H7 (cell line): ENCODE data around the gene BCR. TPM values are rescaled to one million over a fixed set of nuclear protein-coding genes. Genes with fewer than 3 reads are reported as not detected.
A peak's percentile ranks its signal among the peaks of the same experiment; 100 is the strongest.
"Not testable (repeated sequence)": the region's sequence is repeated elsewhere in the genome, so short reads cannot be mapped to it uniquely, and the experiment has no call there.

Source experiments
- DNase-seq: peaks from one replicate; pipeline ENCODE4 v3.0.0; 2012
- H3K27me3 ChIP-seq: 2 replicates; pipeline ENCODE4 v1.6.0; 2011; ENCODE audit warnings: mild to moderate bottlenecking, low read length; ENCODE audit not compliant: control insufficient read depth, insufficient read depth
- H3K36me3 ChIP-seq: replicated peaks from 2 replicates; pipeline ENCODE4 v1.5.1; 2011; ENCODE audit warnings: low read length; ENCODE audit not compliant: control insufficient read depth, insufficient read depth
- H3K4me3 ChIP-seq: 2 replicates; pipeline ENCODE4 v1.5.1; 2011; ENCODE audit warnings: low read depth, mild to moderate bottlenecking, control low read depth, low read length, moderate library complexity; ENCODE audit not compliant: insufficient read depth
- total RNA-seq: library from RNA; depleted of rRNA; stranded (reverse); fragments of >200 nt; shearing (Covaris generic); gene quantifications from 2 replicates; pipeline ENCODE4 v1.2.3, GENCODE V29; 2014; rRNA removed

Gene BCR
- 84.7 and 89.1 TPM in 2 replicates for total RNA-seq

DNA sequence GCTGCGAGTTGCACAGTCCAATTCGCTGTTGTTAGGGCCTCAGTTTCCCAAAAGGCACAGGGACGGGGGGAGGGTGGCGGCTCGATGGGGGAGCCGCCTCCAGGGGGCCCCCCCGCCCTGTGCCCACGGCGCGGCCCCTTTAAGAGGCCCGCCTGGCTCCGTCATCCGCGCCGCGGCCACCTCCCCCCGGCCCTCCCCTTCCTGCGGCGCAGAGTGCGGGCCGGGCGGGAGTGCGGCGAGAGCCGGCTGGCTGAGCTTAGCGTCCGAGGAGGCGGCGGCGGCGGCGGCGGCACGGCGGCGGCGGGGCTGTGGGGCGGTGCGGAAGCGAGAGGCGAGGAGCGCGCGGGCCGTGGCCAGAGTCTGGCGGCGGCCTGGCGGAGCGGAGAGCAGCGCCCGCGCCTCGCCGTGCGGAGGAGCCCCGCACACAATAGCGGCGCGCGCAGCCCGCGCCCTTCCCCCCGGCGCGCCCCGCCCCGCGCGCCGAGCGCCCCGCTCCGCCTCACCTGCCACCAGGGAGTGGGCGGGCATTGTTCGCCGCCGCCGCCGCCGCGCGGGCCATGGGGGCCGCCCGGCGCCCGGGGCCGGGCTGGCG lies at the start of gene BCR:
TSS of gene BCR (plus strand) at position 209 of the 592 bp plus-strand sequence. CDS start 452 bp downstream, outside the sequence.
- DNase-seq, result peak; percentile 95
- Histone ChIP-seq H3K36me3 (peaks cover 1% of the 10 kb centered on the region; the same call in 1 of the 2 replicates), H3K27me3 (peaks cover 10% of the 10 kb centered on the region), H3K4me3 (peak within 1 kb of the TSS; percentile 90)

DNA sequence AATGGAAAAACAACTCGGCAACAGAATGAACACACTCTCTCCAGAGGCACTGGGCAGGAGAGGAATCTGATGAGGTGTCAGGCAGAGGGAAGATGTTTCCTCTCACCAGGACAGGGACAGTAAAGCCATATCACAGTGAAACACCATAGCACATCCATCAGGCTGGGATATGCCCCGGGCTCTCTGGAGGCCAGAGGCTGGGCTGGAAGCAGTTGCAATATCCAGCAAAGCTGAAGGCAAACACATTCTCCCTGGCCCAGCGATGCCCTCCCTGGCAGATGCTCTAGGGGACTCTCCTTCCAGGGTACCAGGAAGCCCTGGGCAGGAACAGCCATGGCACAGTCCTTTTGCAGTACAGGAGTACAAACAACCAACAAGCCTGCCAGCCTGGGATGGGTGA lies 49.6 kb upstream of the BCR start:
- Histone ChIP-seq H3K4me3 (no peak overlapping the region), H3K36me3 (no peaks in the 10 kb centered on the region)
- DNase-seq, result no peak

DNA sequence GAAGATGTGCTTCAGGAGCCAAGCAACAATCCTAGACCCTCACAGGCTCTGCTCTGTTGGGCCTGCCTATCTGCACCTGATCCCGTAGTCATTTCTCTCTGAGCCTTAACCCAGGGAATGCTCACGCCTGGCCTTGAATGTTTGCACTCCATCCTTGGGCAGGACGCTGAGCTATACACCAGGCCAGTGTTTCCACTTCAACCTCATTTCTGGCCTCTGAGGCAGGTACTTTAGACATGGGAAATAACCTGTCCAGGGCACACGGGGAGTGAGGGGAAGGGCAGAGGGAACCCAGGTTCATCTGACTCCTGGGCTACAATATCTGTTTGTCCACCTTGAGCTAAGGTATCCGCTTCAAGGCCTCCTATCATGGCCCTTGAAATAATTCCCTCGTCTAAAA lies 48.4 kb upstream of the BCR start:
- no peaks in the 10 kb centered on the region for H3K27me3 ChIP-seq
- no peak overlapping the region for H3K4me3 ChIP-seq
- no peaks in the 10 kb centered on the region for H3K36me3 ChIP-seq
- no peak for DNase-seq

More for the DNA sequence above, 49.6 kb upstream of the BCR start:
- no peaks in the 10 kb centered on the region for H3K27me3 ChIP-seq

DNA sequence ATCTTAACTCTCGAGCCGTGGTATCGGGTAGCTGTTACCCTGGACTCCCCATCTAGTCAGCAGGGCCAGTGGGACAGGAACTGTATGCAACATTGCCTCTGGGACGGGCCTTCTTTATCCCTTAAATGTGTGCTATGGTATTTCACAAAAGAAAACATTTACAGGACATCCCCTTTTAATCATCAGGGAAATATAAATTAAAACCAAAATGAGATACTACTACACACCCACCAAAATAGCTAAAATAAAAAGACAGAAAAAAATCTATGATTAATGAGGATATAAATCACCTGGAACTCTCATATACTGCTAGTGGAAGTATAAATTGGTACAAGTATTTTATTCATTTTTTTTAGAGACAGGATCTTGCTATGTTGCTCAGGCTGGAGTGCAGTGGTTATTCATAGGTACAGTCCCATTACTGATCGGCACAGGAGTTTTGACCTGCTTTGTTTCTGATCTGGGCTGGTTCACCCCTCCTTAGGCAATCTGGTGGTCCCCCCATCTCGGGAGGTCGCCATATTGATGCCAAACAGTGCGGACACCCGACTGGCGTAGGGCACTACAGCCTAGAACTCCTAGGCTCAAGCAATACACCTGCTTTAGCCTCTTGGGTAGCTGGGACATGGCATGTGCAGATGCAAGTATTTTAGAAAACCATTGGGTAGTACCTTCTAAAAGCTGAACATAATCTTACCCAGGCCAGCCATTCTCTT lies 47.8 kb upstream of the BCR start:
- no peaks in the 10 kb centered on the region for H3K36me3 ChIP-seq
- no peaks in the 10 kb centered on the region for H3K27me3 ChIP-seq
- H3K4me3 ChIP-seq, result no peak overlapping the region
- DNase-seq, result no peak

DNA sequence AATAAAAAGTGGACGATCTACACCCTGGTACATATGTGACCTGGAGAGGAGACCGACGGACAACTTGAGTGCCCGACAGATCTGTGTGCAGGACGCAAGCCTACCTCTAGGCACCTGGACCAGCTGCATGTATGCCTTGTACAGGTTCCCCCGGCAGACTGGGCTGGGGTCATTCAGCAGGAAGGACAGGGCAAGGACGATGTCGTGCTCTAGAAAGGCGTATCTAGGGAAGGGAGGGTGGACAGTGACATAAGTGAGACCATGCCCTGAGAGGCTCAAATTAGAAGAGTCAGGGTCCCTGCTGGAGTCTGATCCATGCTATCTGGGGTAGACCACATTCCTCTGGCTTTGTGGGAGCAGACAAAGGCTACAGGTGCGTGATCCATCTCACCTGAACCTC lies 46.4 kb upstream of the BCR start:
- Histone ChIP-seq H3K4me3 (no peak overlapping the region), H3K36me3 (no peaks in the 10 kb centered on the region), H3K27me3 (no peaks in the 10 kb centered on the region)
- DNase-seq, result no peak

DNA sequence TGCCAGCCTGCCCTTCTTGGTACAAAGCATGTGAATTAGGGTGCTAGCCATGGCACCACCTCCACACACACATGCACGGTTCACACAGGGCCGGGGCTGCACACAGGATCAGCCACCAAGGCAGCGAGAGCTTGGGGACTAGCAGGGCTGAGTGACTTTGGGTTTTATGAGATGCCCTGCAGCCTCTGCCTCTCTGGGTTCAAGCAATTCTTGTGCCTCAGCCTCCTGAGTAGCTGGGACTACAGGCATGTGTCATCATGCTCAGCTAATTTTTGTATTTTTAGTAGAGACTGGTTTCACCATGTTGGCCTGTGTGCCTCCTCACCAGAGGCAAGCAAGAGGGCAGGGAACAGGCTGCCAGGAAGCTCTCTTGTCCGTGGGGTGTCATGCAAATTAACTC lies 43.3 kb upstream of the BCR start:
- not testable (repeated sequence) for H3K27me3 ChIP-seq, H3K4me3 ChIP-seq, DNase-seq, H3K36me3 ChIP-seq

DNA sequence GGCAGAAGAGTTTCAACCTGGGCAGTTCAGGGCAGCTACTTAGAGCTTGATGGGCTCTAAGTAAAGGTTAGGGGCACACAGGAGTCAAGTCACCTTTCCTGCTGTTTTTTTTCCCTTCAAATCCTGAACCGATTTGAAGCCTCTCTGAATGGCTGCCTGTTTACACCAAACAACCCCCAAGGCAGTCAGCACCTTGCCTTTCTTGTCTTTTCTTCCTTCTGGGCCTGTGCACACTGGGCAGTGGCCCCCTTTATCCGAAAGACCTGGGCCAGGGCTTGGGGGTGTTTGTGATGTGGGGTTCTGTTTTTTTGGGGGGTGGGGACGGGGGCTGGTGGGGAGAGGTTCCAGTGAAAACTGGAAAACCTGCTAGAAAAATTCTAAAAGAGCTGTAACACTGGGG lies 42.8 kb upstream of the BCR start:
- Histone ChIP-seq H3K36me3 (no peaks in the 10 kb centered on the region), H3K4me3 (no peak overlapping the region)
- no peak for DNase-seq

DNA sequence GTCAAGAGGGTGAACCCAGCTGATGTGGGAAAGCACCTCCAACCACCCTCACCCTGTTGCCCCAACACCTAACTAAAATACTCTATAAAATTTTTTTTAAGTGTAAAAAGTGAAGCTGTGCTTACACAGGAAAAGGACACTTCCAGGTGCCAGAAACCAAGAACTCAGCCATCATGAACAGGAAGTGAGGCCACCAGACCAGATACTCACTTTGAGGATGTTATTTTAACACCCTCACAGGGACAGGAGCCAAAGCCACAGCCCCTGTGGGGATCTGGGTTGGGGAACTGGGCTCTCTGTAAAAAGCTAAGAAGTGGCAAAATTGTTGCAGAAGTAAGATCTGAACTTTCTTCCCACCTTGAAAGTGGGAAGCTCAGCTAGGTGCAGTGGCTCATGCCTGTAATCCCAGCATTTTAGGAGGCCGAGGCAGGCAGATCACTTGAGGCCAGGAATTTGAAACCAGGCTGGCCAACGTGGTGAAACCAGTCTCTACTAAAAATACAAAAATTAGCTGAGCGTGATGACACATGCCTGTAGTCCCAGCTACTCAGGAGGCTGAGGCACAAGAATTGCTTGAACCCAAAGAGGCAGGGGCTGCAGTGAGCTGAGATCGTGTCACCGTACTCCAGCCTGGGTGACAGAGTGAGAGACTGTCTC lies 42.3 kb upstream of the BCR start:
- H3K4me3 ChIP-seq, result no peak overlapping the region
- no peak for DNase-seq
- H3K36me3 ChIP-seq, result no peaks in the 10 kb centered on the region
- H3K27me3 ChIP-seq, result no peaks in the 10 kb centered on the region; the same call in 1 of the 2 replicates

More for the DNA sequence above, 42.8 kb upstream of the BCR start:
- no peaks in the 10 kb centered on the region for H3K27me3 ChIP-seq

DNA sequence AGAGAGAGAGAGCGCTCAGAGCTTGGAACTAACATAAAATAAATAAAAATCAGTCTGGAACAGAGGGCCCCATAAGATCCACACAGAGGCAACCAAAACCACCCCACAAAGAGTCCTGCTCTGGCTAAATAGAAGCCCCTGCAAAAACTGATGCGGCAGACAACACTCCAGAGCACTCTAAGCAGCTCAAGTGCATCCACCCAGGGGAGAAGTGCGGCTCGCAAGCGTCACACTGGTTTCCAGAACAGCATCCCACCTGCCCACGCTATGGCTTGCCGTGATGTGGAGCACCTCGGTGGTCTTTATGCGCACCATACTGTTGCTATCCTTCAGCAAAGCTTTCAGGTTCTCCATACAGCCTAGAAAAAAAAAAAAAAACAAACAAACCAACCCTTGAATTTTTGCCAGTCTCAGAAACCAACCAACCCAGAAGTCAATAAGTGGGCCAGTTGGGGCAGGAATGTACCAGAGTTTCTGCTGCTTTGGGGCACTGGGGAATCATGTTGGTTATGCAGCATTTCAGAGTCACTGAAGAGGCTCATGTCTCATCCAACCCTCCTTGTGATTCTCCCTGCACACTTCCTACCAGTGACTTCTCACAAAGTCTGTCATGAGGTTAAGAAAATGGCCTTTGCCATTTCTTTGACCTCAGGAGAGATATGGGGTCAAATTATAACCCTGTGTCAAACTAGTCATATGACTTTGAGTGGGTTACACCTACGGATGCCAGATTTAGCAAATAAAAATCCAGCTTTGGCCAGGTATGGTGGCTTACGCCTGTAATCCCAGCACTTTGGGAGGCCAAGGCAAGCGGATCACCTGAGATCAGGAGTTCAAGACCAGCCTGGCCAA lies 41.5 kb upstream of the BCR start:
- DNase-seq, result no peak
- Histone ChIP-seq H3K27me3 (no peaks in the 10 kb centered on the region; the same call in 1 of the 2 replicates), H3K4me3 (no peak overlapping the region), H3K36me3 (no peaks in the 10 kb centered on the region)

DNA sequence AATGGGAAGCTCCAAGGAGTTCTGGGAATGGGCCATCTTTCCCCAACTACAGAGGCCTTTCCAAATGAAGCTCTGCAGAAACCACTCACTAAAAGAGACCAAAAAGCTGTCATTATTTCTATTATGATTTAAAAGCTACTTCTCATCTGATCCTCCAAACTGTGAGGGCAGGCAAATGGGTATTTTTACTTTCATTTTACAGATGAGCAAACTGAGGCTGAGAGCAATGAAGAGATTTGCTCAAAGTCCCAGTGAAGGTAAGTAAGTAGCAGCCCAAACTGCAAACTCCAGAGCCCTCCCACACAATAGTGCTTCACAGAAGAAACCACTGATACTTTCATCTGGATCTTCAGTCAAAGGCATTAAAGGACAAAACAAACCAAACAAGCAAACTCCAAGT lies 39.9 kb upstream of the BCR start:
- Histone ChIP-seq H3K4me3 (no peak overlapping the region), H3K27me3 (peaks cover 2% of the 10 kb centered on the region), H3K36me3 (no peaks in the 10 kb centered on the region)
- DNase-seq, result no peak

DNA sequence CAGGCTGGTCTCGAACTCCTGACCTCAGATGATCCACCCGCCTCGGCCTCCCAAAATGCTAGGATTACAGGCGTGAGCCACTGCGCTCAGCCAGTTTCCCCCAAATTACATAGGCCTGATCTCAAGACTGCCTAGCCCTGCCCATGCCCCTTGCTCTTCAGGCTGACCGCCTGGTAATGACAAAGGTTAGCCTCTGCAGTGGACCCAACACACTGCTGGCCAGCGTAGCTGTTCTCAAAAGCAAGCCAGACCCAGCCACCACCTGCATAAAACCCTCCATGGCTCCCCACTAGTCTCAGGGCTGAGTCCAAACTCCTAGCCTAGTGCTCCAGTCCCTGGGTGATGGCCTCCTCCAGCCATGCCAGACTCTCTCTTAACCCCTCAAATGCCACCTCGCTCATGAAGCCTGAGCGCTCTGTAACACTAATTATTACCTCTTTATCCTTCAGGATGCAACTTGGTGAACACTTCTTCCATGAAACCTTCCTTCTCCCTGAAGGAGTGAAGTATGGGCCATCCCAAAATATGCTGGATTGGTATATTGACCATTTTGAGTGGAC lies 37.7 kb upstream of the BCR start:
- Histone ChIP-seq H3K36me3 (no peaks in the 10 kb centered on the region), H3K4me3 (no peak overlapping the region), H3K27me3 (peaks cover 4% of the 10 kb centered on the region)
- DNase-seq, result no peak

DNA sequence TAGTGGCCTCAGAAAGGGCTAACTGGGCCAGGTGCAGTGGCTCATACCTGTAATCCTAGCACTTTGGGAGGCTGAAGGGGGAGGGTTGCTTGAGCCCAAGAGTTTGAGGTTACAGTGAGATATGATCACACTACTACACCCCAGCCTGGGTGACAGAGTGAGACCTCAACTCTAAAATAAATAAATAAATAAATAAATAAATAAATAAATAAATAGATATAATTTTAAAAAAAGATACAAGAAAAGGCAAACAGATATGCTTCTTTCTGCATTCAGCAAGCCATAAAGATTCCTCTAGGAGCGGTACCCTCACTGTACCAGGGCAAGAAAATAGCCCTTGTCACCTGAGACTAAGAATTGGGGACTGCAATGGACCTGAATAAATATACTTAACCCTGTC lies 37.2 kb upstream of the BCR start:
- DNase-seq, result no peak
- Histone ChIP-seq H3K36me3 (no peaks in the 10 kb centered on the region), H3K27me3 (peaks cover 4% of the 10 kb centered on the region), H3K4me3 (no peak overlapping the region)

DNA sequence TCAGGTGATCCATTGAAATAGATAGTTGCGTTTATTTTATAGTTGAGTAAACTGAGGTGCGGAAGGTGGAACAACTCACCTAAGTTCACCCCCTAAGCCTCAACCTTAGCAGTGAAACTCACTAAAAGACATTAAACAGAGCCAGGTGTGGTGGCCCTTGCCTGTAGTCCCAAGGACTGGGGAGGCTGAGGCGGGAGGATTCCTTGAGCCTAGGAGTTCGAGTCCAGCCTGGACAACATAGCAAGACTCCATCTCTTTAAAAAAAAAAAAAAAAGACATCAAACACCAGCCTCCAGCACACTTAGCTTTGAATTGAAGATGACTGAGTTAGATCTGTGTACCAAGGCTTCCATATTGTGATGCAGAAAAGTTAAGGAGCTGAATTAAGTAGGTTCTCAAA lies 35.9 kb upstream of the BCR start:
- peaks cover 4% of the 10 kb centered on the region for H3K27me3 ChIP-seq
- H3K36me3 ChIP-seq, result no peaks in the 10 kb centered on the region
- DNase-seq, result no peak
- no peak overlapping the region for H3K4me3 ChIP-seq
